GM23248 (cell line): ENCODE results near the gene SMAD1. TPM values are rescaled to one million over a fixed set of nuclear protein-coding genes. Genes with fewer than 3 reads are reported as not detected.

ENCODE experiments used
- DNase-seq: peaks from one replicate; pipeline ENCODE4 v3.0.0-alpha.2; 2015
- H2AFZ ChIP-seq: fragments of 200-600 bp; sonication (generic); 2 replicates; pipeline ENCODE4 v1.6.1; 2016; ENCODE audit warnings: antibody characterized with exemption
- H3F3A ChIP-seq: fragments of 200-600 bp; sonication (generic); 2 replicates; pipeline ENCODE4 v1.6.1; 2016; ENCODE audit warnings: mild to moderate bottlenecking, antibody characterized with exemption, mixed run types; ENCODE audit not compliant: insufficient read depth
- H3K27ac ChIP-seq: fragments of 200-600 bp; sonication (generic); 2 replicates; pipeline ENCODE4 v1.5.1; 2016; ENCODE audit warnings: mild to moderate bottlenecking
- H3K27me3 ChIP-seq: fragments of 200-600 bp; sonication (generic); replicated peaks from 2 replicates; pipeline ENCODE4 v1.6.1; 2016; ENCODE audit warnings: mild to moderate bottlenecking; ENCODE audit not compliant: insufficient read depth
- H3K36me3 ChIP-seq: fragments of 200-600 bp; sonication (generic); 2 replicates; pipeline ENCODE4 v1.6.1; 2016; ENCODE audit warnings: low read depth, mild to moderate bottlenecking
- H3K4me1 ChIP-seq: fragments of 200-600 bp; sonication (generic); 2 replicates; pipeline ENCODE4 v1.6.1; 2016; ENCODE audit warnings: mild to moderate bottlenecking; ENCODE audit not compliant: insufficient read depth
- H3K4me2 ChIP-seq: fragments of 200-600 bp; sonication (generic); one replicate; pipeline ENCODE4 v1.6.1; 2016; ENCODE audit warnings: mild to moderate bottlenecking; ENCODE audit not compliant: unreplicated experiment
- H3K4me3 ChIP-seq: fragments of 200-600 bp; sonication (generic); 2 replicates; pipeline ENCODE4 v1.5.1; 2016; ENCODE audit warnings: mild to moderate bottlenecking
- H3K79me2 ChIP-seq: fragments of 200-600 bp; sonication (generic); 2 replicates; pipeline ENCODE4 v1.6.1; 2016; ENCODE audit warnings: mild to moderate bottlenecking; ENCODE audit not compliant: insufficient read depth
- H3K9ac ChIP-seq: fragments of 200-600 bp; sonication (generic); 2 replicates; pipeline ENCODE4 v1.6.1; 2016; ENCODE audit warnings: mild to moderate bottlenecking
- H3K9me2 ChIP-seq: fragments of 200-600 bp; sonication (generic); 2 replicates; pipeline ENCODE4 v1.6.1; 2016; ENCODE audit warnings: mixed run types, mild to moderate bottlenecking, moderate library complexity; ENCODE audit not compliant: insufficient read depth
- H3K9me3 ChIP-seq: fragments of 200-600 bp; sonication (generic); one replicate; pipeline ENCODE4 v1.6.1; 2017; ENCODE audit warnings: low read depth
- H4K20me1 ChIP-seq: fragments of 200-600 bp; sonication (generic); 2 replicates; pipeline ENCODE4 v1.6.0; 2016; ENCODE audit not compliant: insufficient read depth
- EZH2 ChIP-seq: fragments of 200-600 bp; sonication (generic); IDR thresholded peaks from 2 replicates; pipeline ENCODE4 v1.6.1; 2018; ENCODE audit warnings: antibody characterized with exemption, mild to moderate bottlenecking; ENCODE audit not compliant: insufficient read depth, poor library complexity, severe bottlenecking
- EZH2phosphoT487 ChIP-seq: fragments of 200-600 bp; sonication (generic); IDR thresholded peaks from 2 replicates; pipeline ENCODE4 v1.6.1; 2018; ENCODE audit warnings: antibody characterized with exemption, moderate library complexity, mild to moderate bottlenecking, low read depth; ENCODE audit not compliant: insufficient read depth
- WGBS, 2 experiments: methylation state at CpG; one replicate each; pipeline ENCODE4 v1.1.6; 2015 to 2017; ENCODE audit warnings: low lambda C conversion rate in 2 of 2, low coverage in 1 of 2; ENCODE audit errors: missing lambda C conversion rate in 2 of 2; 5-methylcytosine and 5-hydroxymethylcytosine counted together
- in situ Hi-C: fragments of 300-500 bp; cut with MboI; formaldehyde crosslinking; loops from 2 replicates; pipeline ENCODE4 v1.15.0; 2020
- polyA plus RNA-seq: library from polyadenylated mRNA; unstranded; fragments of >200 nt; fragmentation: Nextera tagmentation; extraction: Ambion mirVana; gene quantifications from 2 replicates; pipeline ENCODE4 v1.2.1, GENCODE V29; 2016
- total RNA-seq: library from RNA; depleted of rRNA; stranded (reverse); fragments of >200 nt; shearing (Covaris generic); gene quantifications from 2 replicates; pipeline ENCODE4 v1.2.3, GENCODE V29; 2014

SMAD1 gene
- total and polyA plus RNA-seq, 2 experiments from 2014 or later = 20.2 to 24.0 TPM

DNA sequence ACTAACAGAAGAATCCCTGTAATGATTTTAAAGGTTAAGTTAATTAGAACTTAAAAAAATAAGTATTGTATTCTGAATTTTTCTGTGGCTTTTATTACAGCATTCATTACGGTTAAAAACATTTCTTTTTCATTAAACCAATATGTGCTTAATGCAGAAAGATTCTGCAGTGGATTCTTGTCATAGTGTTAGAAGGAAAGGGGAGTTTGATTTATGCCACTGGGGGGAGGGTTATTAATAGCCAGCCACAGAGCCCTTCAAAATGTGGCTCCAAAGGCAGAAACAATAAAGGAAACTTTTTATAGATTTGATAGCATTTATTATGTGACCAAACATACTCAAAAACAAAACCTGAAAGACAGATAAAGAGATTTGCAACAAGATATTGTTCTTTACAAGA, 9.1 kb downstream of the SMAD1 start:
- H4K20me1 ChIP-seq = no peaks in the 10 kb centered on the region; the same call in 1 of the 2 replicates
- no peak overlapping the region for H3K4me2 ChIP-seq
- no peak overlapping the region for H2AFZ ChIP-seq
- H3K27ac ChIP-seq = no peak overlapping the region
- DNase-seq = no peak
- no peak overlapping the region for H3K9ac ChIP-seq
- TF ChIP-seq EZH2phosphoT487 (no peak), EZH2 (no peak)
- H3K4me1 ChIP-seq = no peaks in the 10 kb centered on the region
- H3F3A ChIP-seq = no peaks in the 10 kb centered on the region
- H3K36me3 ChIP-seq = no peaks in the 10 kb centered on the region
- 18 to 27% methylated on average over 1 of the region's 1 CpG for WGBS, 2 experiments
- H3K27me3 ChIP-seq = no peaks in the 10 kb centered on the region
- H3K9me3 ChIP-seq = no peaks in the 10 kb centered on the region
- in situ Hi-C loops = no loop called here
- no peaks in the 10 kb centered on the region for H3K9me2 ChIP-seq
- peaks cover 100% of the 10 kb centered on the region for H3K79me2 ChIP-seq
- no peak overlapping the region for H3K4me3 ChIP-seq

DNA sequence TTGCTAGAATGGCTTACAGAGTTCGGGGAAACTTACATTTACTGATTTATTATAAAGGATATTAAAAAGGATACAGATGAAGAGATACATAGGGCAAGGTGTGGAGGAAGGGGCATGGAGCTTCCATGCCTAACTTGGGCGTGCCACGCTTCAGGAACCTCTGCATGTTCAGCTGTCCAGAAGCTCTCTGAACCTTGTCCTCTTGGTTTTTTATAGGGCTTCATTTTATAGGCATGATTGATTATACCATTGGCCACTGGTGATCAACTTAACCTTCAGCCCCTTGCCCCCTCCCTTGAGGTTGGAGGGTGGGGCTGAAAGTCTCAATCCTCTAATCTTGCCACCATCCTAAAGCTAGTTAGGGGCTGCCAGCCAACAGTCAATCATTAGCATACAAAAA, 10.7 kb downstream of the SMAD1 start:
- Histone ChIP-seq H3K9me2 (no peaks in the 10 kb centered on the region), H3K79me2 (peaks cover 100% of the 10 kb centered on the region), H4K20me1 (no peaks in the 10 kb centered on the region; the same call in 1 of the 2 replicates), H3K27me3 (no peaks in the 10 kb centered on the region), H3K4me3 (no peak overlapping the region), H3K9ac (no peak overlapping the region), H3K27ac (no peak overlapping the region), H3K9me3 (no peaks in the 10 kb centered on the region), H3K4me1 (no peaks in the 10 kb centered on the region), H3K4me2 (no peak overlapping the region), H2AFZ (no peak overlapping the region), H3F3A (no peaks in the 10 kb centered on the region), H3K36me3 (no peaks in the 10 kb centered on the region)
- no peak for DNase-seq
- in situ Hi-C loops = no loop called here
- TF ChIP-seq EZH2 (no peak), EZH2phosphoT487 (no peak)
- 96 to 99% methylated on average over 3 of the region's 3 CpGs for WGBS, 2 experiments

- WGBS, 2 experiments = 76 to 88% methylated on average over 2 of the region's 2 CpGs
- Histone ChIP-seq H3K9me3 (no peaks in the 10 kb centered on the region), H3K79me2 (peaks cover 100% of the 10 kb centered on the region)
These were observed 11.5 kb downstream of the SMAD1 start for GRCh38 chr4:145493166-145493565.

DNA sequence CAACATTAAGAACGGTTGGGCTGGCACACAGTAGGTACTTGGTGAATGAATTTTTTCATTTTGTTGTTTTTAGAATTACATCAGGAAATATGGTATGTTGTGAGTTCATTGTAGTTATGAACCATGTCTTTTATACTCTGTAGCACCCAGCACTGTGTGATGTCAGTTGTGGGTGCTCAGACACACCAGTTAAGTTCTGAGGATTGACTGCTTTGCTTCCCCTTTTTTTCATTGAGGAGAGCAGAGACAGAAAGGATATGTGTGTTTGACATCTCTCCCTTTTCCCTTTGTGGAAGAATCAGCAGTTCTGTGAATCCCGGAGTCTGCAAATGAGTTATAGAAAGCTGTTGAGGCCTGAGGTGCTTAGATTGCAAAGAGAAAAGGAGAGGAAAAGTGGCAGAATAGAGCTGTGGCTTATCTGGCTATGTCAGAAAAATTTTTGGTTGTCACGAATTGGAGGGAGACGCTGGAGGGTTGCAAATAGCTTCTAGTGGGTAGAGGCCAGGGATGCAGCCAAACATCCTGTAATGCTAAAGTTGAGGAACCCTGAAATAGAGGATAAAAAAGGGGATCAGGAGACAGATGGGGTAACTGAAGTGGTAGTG, 13.1 kb downstream of the SMAD1 start:
- Histone ChIP-seq H3K4me1 (no peaks in the 10 kb centered on the region), H3K4me2 (no peak overlapping the region), H3K4me3 (no peak overlapping the region), H3K27me3 (no peaks in the 10 kb centered on the region), H4K20me1 (no peaks in the 10 kb centered on the region; the same call in 1 of the 2 replicates), H2AFZ (no peak overlapping the region), H3K36me3 (no peaks in the 10 kb centered on the region), H3K79me2 (peaks cover 100% of the 10 kb centered on the region), H3K9me3 (no peaks in the 10 kb centered on the region), H3K27ac (no peak overlapping the region), H3F3A (no peaks in the 10 kb centered on the region), H3K9ac (no peak overlapping the region), H3K9me2 (no peaks in the 10 kb centered on the region)
- DNase-seq = no peak
- in situ Hi-C loops = no loop called here
- no peak for TF ChIP-seq EZH2phosphoT487
- TF ChIP-seq EZH2 = no peak
- 83 to 88% methylated on average over 4 of the region's 4 CpGs for WGBS, 2 experiments

More at GRCh38 chr4:145493166-145493565, 11.5 kb downstream of the SMAD1 start:
- Histone ChIP-seq H3F3A (no peaks in the 10 kb centered on the region), H3K4me1 (no peaks in the 10 kb centered on the region), H4K20me1 (no peaks in the 10 kb centered on the region; the same call in 1 of the 2 replicates), H3K27ac (no peak overlapping the region), H3K9ac (no peak overlapping the region), H3K36me3 (no peaks in the 10 kb centered on the region), H3K27me3 (no peaks in the 10 kb centered on the region), H3K4me3 (no peak overlapping the region), H2AFZ (no peak overlapping the region), H3K9me2 (no peaks in the 10 kb centered on the region), H3K4me2 (no peak overlapping the region)
- TF ChIP-seq EZH2phosphoT487 (no peak), EZH2 (no peak)
- DNase-seq = no peak
- in situ Hi-C loops = no loop called here
